ENCODE data around the gene LHPP.

Gene LHPP

GRCh38 chr10:124646483-124647352 is 185.1 kb downstream of the LHPP start:
- no peak overlapping the region for H3K4me3 ChIP-seq (replicated peaks; ENCODE audit: insufficient read depth, low read length)
- H3K27me3 ChIP-seq (ENCODE audit: insufficient read depth, poor library complexity, severe bottlenecking): no peaks in the 10 kb centered on the region
- TF ChIP-seq POLR2AphosphoS5 (IDR thresholded peaks at IDR 0.05; ENCODE audit: low read depth) (peak; percentile 20; the same call in 1 of the 2 replicates), GABPA (IDR thresholded peaks at IDR 0.05; ENCODE audit: low read depth) (no peak), SPI1 (IDR thresholded peaks at IDR 0.05; ENCODE audit: borderline replicate concordance, low read depth) (peak; percentile 59; the same call in 1 of the 2 replicates)
- TF ChIP-seq, protein P1, sequence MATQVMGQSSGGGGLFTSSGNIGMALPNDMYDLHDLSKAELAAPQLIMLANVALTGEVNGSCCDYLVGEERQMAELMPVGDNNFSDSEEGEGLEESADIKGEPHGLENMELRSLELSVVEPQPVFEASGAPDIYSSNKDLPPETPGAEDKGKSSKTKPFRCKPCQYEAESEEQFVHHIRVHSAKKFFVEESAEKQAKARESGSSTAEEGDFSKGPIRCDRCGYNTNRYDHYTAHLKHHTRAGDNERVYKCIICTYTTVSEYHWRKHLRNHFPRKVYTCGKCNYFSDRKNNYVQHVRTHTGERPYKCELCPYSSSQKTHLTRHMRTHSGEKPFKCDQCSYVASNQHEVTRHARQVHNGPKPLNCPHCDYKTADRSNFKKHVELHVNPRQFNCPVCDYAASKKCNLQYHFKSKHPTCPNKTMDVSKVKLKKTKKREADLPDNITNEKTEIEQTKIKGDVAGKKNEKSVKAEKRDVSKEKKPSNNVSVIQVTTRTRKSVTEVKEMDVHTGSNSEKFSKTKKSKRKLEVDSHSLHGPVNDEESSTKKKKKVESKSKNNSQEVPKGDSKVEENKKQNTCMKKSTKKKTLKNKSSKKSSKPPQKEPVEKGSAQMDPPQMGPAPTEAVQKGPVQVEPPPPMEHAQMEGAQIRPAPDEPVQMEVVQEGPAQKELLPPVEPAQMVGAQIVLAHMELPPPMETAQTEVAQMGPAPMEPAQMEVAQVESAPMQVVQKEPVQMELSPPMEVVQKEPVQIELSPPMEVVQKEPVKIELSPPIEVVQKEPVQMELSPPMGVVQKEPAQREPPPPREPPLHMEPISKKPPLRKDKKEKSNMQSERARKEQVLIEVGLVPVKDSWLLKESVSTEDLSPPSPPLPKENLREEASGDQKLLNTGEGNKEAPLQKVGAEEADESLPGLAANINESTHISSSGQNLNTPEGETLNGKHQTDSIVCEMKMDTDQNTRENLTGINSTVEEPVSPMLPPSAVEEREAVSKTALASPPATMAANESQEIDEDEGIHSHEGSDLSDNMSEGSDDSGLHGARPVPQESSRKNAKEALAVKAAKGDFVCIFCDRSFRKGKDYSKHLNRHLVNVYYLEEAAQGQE (IDR thresholded peaks at IDR 0.05; ENCODE audit: insufficient replicate concordance, low read depth): no peak
- TF ChIP-seq, protein P2, sequence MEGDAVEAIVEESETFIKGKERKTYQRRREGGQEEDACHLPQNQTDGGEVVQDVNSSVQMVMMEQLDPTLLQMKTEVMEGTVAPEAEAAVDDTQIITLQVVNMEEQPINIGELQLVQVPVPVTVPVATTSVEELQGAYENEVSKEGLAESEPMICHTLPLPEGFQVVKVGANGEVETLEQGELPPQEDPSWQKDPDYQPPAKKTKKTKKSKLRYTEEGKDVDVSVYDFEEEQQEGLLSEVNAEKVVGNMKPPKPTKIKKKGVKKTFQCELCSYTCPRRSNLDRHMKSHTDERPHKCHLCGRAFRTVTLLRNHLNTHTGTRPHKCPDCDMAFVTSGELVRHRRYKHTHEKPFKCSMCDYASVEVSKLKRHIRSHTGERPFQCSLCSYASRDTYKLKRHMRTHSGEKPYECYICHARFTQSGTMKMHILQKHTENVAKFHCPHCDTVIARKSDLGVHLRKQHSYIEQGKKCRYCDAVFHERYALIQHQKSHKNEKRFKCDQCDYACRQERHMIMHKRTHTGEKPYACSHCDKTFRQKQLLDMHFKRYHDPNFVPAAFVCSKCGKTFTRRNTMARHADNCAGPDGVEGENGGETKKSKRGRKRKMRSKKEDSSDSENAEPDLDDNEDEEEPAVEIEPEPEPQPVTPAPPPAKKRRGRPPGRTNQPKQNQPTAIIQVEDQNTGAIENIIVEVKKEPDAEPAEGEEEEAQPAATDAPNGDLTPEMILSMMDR (IDR thresholded peaks at IDR 0.05; ENCODE audit: insufficient read depth, low read length): no peak
- H3K27ac ChIP-seq (replicated peaks): peak overlapping the region; percentile 91
- peak; percentile 62 to 66 for DNase-seq (ENCODE audit: low read depth in 1 of 2, low spot score in 1 of 2)

DNA sequence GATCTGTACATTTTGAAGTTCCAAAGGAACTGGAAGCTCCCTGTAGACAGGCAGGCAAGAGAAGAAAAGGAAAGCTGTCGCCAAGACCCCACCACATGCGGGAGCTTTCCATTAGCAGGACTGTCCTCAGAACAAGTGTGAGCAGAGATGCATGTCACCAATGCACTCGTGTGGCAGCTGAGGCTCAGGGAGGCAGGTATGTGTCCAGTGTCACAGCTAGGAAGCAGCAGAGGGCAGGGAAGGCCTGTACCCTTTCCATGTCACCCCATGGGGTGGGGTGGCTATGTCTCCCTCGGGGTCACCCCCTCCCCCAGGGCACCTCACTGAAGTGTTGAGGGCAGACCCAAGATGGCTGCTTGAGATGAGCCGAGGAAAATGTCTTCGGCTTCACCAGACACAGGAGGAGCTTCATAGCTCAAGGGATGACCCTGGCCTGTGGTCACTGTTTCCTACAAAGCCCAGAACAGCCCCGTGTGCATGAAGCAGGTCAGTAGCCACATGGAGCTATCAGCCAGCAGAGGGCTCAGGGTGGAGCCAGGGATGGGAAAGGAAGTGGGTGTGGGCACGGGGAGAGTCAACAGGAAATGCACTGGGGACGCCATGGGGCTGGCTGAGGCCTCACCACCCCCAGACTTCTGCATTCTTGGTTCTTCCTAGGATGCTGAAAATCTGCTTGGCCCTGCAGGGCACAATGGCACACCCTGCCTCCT is 186.0 kb downstream of the LHPP start:
- peak; percentile 67 to 96 for DNase-seq (ENCODE audit: low read depth in 1 of 2, low spot score in 1 of 2)
- Histone ChIP-seq H3K27me3 (ENCODE audit: insufficient read depth, poor library complexity, severe bottlenecking) (no peaks in the 10 kb centered on the region), H3K4me3 (replicated peaks; ENCODE audit: insufficient read depth, low read length) (no peak overlapping the region), H3K27ac (replicated peaks) (peak overlapping the region; percentile 91)
- TF ChIP-seq, protein P2 (IDR thresholded peaks at IDR 0.05; ENCODE audit: insufficient read depth, low read length): peak; percentile 1
- TF ChIP-seq GABPA (IDR thresholded peaks at IDR 0.05; ENCODE audit: low read depth) (peak; percentile 74), POLR2AphosphoS5 (IDR thresholded peaks at IDR 0.05; ENCODE audit: low read depth) (peak; percentile 57; the same call in 1 of the 2 replicates), SPI1 (IDR thresholded peaks at IDR 0.05; ENCODE audit: borderline replicate concordance, low read depth) (peak; percentile 93)
- TF ChIP-seq, protein P1 (IDR thresholded peaks at IDR 0.05; ENCODE audit: insufficient replicate concordance, low read depth): no peak

- TF ChIP-seq, protein P1 (IDR thresholded peaks at IDR 0.05; ENCODE audit: insufficient replicate concordance, low read depth): no peak
- TF ChIP-seq POLR2AphosphoS5 (IDR thresholded peaks at IDR 0.05; ENCODE audit: low read depth): no peak
- TF ChIP-seq, protein P2 (IDR thresholded peaks at IDR 0.05; ENCODE audit: insufficient read depth, low read length): no peak
- TF ChIP-seq GABPA (IDR thresholded peaks at IDR 0.05; ENCODE audit: low read depth): no peak
- no peak for TF ChIP-seq SPI1 (IDR thresholded peaks at IDR 0.05; ENCODE audit: borderline replicate concordance, low read depth)
- no peaks in the 10 kb centered on the region for H3K27me3 ChIP-seq (ENCODE audit: insufficient read depth, poor library complexity, severe bottlenecking)
- no peak overlapping the region for H3K4me3 ChIP-seq (replicated peaks; ENCODE audit: insufficient read depth, low read length)
- peak overlapping the region; percentile 91 for H3K27ac ChIP-seq (replicated peaks)
- DNase-seq (ENCODE audit: low read depth in 1 of 2, low spot score in 1 of 2): no peak
Measured at GRCh38 chr10:124648131-124648475, 186.5 kb downstream of the LHPP start.
